ENCODE data around the gene RSPH1. TPM values are rescaled to one million over a fixed set of nuclear protein-coding genes. Genes with fewer than 3 reads are reported as not detected.

Gene RSPH1
- total RNA-seq, 1 experiment from 2014 or later = 0.31 TPM

DNA sequence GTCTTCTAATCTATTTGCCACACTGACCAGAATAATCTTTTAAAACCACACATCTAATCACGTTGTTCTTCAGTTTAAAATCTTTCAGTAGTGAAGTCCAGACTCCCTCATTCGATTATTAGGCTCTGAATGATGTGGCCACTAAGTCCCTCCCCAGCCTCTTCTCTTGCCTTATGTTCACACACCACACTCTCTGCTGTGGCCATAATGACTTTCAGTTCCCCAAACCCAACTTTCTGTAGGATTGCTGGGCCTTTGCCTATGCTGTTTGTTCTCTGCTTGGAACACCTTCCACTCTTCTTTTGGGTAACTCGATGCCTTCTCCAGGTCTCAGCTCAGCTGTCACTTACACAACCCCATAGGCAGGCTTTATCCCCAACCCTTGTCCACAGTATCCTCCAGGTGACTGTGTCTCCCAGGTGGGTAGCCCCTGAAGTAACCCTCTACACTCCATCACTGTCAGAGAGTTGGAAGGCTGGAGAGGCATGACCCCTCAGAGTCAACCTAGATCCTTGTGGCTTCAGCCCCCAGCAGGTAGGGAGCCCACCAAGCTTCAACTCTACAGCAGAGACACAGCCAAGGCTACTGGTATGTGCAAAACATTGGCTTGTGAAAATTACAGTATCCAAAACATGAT, 9.2 kb upstream of the RSPH1 start:
- no peaks in the 10 kb centered on the region for H3K79me2 ChIP-seq (ENCODE audit: insufficient read depth, low read length)
- H3K27me3 ChIP-seq (ENCODE audit: insufficient read depth, low read length) = no peaks in the 10 kb centered on the region
- no peak overlapping the region for H4K5ac ChIP-seq (ENCODE audit: insufficient read length, low read depth, low read length)
- DNase-seq = no peak
- no peak overlapping the region for H3K4me2 ChIP-seq (ENCODE audit: insufficient read depth, insufficient read length, low read length)
- Mint-ChIP-seq H3K4me3 (no peak overlapping the region), H3K27ac (no peak overlapping the region), H3K36me3 (ENCODE audit: insufficient read depth in 1 of 3, low read depth in 3 of 3) (no peaks in the 10 kb centered on the region), H3K4me1 (peaks cover 2 to 5% of the 10 kb centered on the region in 2 experiments; a peak in 3 of 4 replicates), H3K9me3 (no peaks in the 10 kb centered on the region), H3K27me3 (ENCODE audit: low read depth) (peaks cover 3% of the 10 kb centered on the region)
- no peak overlapping the region for H3K18ac ChIP-seq (ENCODE audit: insufficient read length, low read depth, low read length)
- H3K23me2 ChIP-seq (ENCODE audit: insufficient read length, low read depth, low read length, poor library complexity, severe bottlenecking) = no peaks in the 10 kb centered on the region
- no peak overlapping the region for H3T11ph ChIP-seq (ENCODE audit: low read length)
- no peak overlapping the region for H2BK120ac ChIP-seq (ENCODE audit: low read depth, low read length, poor library complexity, severe bottlenecking)
- no peaks in the 10 kb centered on the region for H3K4me1 ChIP-seq (ENCODE audit: insufficient read depth, low read length)
- peak overlapping the region; percentile 83 for H2BK20ac ChIP-seq (ENCODE audit: low read depth, low read length, poor library complexity, severe bottlenecking)
- H4K20me1 ChIP-seq (ENCODE audit: control insufficient read depth, insufficient read depth, insufficient read length) = no peaks in the 10 kb centered on the region
- TF ChIP-seq, protein P1, sequence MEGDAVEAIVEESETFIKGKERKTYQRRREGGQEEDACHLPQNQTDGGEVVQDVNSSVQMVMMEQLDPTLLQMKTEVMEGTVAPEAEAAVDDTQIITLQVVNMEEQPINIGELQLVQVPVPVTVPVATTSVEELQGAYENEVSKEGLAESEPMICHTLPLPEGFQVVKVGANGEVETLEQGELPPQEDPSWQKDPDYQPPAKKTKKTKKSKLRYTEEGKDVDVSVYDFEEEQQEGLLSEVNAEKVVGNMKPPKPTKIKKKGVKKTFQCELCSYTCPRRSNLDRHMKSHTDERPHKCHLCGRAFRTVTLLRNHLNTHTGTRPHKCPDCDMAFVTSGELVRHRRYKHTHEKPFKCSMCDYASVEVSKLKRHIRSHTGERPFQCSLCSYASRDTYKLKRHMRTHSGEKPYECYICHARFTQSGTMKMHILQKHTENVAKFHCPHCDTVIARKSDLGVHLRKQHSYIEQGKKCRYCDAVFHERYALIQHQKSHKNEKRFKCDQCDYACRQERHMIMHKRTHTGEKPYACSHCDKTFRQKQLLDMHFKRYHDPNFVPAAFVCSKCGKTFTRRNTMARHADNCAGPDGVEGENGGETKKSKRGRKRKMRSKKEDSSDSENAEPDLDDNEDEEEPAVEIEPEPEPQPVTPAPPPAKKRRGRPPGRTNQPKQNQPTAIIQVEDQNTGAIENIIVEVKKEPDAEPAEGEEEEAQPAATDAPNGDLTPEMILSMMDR (conservative IDR thresholded peaks at IDR 0.05) = no peak
- no peak overlapping the region for H3K27ac ChIP-seq (ENCODE audit: insufficient read length, low read depth, low read length)
- WGBS (ENCODE audit: extremely low coverage, insufficient read length, low lambda C conversion rate) = no CpG with 5 or more reads among the region's 3 CpGs
- no peaks in the 10 kb centered on the region for H3K9me3 ChIP-seq (ENCODE audit: control insufficient read depth, low read depth, low read length)
- H3K23ac ChIP-seq (ENCODE audit: insufficient read length, low read depth, low read length) = no peak overlapping the region
- H2AFZ ChIP-seq (ENCODE audit: low read length) = no peak overlapping the region
- H4K91ac ChIP-seq (ENCODE audit: insufficient read length, low read depth, low read length) = no peak overlapping the region
- H2BK12ac ChIP-seq (ENCODE audit: insufficient read length, low read depth, low read length) = no peak overlapping the region
- H4K8ac ChIP-seq (replicated peaks; ENCODE audit: insufficient read length, low read depth, low read length) = no peak overlapping the region
- no peak overlapping the region for H3K56ac ChIP-seq (ENCODE audit: insufficient read length, low read depth, low read length)
- H3K4ac ChIP-seq (ENCODE audit: low read depth, low read length) = no peak overlapping the region
- H2BK15ac ChIP-seq (ENCODE audit: low read depth, low read length) = no peak overlapping the region
- no peak overlapping the region for H3K14ac ChIP-seq (ENCODE audit: insufficient read depth, low read length)
- no peak overlapping the region for H3K9ac ChIP-seq (ENCODE audit: extremely low read depth, insufficient read length, low read length)
- H3K79me1 ChIP-seq (ENCODE audit: insufficient read depth, low read depth, low read length, poor library complexity, severe bottlenecking) = no peaks in the 10 kb centered on the region
- H2AK5ac ChIP-seq (ENCODE audit: insufficient read length, low read length) = no peak overlapping the region
- H2BK5ac ChIP-seq (ENCODE audit: insufficient read length, low read length) = no peak overlapping the region

Data from H9 (cell line).